Measurements from ENCODE around the gene CGNL1.

The CGNL1 gene

DNA sequence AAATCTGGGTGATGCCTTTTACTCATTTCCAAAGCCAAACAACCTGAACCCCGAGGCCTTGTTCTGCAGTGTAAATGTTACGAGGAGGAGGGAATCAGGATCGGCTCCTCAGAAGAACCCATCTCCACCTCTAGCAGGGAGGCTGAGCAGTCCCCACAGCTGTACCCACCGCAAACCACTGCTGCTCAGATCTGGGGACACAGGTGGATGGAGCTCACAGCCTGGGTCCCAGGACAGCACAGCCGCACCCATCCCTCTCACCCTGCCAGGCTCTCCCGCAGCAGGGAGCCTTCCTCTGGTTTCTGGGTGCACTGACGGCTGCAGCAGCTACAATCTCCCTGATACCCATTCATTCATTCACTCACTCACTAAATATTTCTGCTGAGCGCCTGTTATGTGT is 44.0 kb upstream of the CGNL1 start:
- no peak for DNase-seq (ENCODE audit: low read depth)
- TF ChIP-seq, protein P1, sequence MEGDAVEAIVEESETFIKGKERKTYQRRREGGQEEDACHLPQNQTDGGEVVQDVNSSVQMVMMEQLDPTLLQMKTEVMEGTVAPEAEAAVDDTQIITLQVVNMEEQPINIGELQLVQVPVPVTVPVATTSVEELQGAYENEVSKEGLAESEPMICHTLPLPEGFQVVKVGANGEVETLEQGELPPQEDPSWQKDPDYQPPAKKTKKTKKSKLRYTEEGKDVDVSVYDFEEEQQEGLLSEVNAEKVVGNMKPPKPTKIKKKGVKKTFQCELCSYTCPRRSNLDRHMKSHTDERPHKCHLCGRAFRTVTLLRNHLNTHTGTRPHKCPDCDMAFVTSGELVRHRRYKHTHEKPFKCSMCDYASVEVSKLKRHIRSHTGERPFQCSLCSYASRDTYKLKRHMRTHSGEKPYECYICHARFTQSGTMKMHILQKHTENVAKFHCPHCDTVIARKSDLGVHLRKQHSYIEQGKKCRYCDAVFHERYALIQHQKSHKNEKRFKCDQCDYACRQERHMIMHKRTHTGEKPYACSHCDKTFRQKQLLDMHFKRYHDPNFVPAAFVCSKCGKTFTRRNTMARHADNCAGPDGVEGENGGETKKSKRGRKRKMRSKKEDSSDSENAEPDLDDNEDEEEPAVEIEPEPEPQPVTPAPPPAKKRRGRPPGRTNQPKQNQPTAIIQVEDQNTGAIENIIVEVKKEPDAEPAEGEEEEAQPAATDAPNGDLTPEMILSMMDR (IDR thresholded peaks at IDR 0.05; ENCODE audit: insufficient read depth, low read depth, low read length, missing control alignments), result no peak
- H3K4me3 ChIP-seq (ENCODE audit: low read length), result no peak overlapping the region

DNA sequence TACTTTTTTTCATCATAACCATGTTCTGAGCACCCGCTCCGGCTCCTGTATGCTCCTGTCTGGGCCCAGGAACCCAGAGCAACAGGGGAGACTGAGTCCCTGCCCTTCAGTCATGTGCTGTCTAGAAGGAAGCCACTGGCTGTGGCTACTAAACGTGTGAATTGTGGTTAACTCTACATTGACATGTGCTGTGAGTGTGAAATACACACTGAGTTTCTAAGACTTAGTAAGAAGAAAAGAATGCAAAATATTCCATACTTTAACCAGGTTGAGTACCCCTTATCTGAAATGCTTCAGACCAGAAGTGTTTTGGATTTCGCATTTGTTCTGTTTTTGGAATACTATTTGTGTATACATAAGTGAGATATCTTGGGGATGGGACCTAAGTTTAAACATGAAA is 42.8 kb upstream of the CGNL1 start:
- DNase-seq (ENCODE audit: low read depth), result no peak
- no peak overlapping the region for H3K4me3 ChIP-seq (ENCODE audit: low read length)
- TF ChIP-seq, protein P1 (IDR thresholded peaks at IDR 0.05; ENCODE audit: insufficient read depth, low read depth, low read length, missing control alignments), result no peak

DNA sequence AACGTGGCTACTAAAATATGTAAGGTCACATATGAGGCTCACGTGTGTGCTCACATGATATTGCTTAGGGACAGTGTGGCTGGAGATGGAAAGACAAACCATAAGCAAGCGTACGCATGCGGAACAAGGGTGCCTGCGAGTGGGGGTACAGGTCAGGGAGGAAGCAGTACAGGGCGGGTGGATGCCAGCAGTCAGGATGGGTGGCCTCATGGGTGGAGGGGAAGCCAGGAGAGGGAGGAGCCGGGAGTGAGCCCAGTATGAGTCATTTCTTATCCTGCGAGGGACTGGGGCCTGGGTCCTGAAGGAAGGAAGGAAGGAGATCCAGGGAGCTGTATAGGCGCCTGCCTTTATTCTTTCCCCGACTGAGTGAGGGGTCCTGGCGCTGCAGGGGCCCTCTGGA is 42.0 kb upstream of the CGNL1 start:
- TF ChIP-seq, protein P1 (IDR thresholded peaks at IDR 0.05; ENCODE audit: insufficient read depth, low read depth, low read length, missing control alignments), result no peak
- DNase-seq (ENCODE audit: low read depth), result peak; percentile 46

DNA sequence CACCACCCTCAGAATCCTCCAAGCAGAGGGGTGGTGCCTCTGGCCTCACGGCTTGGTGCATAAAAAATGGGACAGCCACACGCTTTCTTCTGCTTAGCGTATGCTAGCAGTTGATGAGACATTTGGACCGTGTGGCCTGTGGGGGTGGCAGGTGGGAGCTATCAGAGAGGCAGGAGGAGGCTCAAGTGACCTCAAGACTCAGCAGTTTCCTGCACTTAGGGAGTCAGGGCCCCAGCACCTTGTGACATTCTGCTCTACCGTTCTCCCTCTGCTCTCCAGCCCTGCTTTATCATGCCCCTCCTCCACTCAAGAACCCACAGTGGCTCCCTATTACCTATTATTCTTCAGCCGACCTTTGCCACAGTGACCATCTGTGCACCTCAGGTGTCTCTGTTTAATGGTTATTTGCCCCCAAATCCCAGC is 41.0 kb upstream of the CGNL1 start:
- DNase-seq (ENCODE audit: low read depth), result no peak
- H3K4me3 ChIP-seq (ENCODE audit: low read length), result no peak overlapping the region
- TF ChIP-seq, protein P1 (IDR thresholded peaks at IDR 0.05; ENCODE audit: insufficient read depth, low read depth, low read length, missing control alignments), result no peak

More for the DNA sequence above, 42.0 kb upstream of the CGNL1 start:
- no peak overlapping the region for H3K4me3 ChIP-seq (ENCODE audit: low read length)

DNA sequence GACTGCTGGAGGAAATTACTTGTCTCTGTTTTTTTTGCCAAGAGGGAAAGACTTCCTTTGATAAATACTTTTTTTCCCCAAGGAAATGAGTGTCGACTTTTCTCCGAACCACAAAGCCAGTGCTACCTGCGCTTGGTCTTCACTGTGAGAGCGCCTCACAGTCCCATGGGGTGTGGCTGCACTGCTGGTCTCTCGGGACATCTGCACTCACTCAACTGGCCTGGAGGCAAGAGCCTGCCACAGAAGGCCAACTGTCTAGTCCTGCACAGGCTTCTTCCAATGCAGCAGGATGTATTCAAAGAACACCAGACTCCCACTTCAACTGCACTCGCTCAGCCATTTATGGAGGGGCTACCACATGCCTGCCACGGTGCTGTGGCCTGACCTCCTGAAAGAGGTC is 40.6 kb upstream of the CGNL1 start:
- no peak for DNase-seq (ENCODE audit: low read depth)
- H3K4me3 ChIP-seq (ENCODE audit: low read length), result no peak overlapping the region
- TF ChIP-seq, protein P1 (IDR thresholded peaks at IDR 0.05; ENCODE audit: insufficient read depth, low read depth, low read length, missing control alignments), result no peak

DNA sequence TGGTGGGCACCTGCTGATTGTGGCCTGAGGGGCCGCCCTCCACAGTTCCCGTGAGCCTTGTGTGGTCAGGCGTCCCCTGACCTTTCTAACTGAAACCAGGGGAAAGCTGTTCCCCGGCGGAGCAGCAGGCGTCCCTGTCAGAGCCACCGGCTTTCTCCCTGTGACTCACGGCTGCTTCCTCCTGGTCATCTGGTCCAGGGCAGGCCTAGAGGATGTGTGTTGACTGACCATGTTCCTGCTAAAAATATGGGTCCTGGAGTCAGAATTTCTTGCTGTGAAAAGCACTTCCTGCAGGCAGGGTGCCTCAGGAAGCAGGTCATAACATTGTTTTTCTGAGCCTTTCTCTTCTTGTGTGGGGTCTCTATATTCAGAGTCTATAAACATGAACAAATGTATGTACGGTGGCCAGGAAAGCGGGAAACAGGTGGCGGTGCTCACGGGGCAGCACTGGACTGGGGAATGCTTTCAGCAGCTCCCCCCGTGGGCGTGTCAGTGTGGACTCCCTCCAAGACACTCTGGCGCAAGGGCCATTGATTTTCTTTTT is 38.4 kb upstream of the CGNL1 start:
- H3K4me3 ChIP-seq (ENCODE audit: low read length), result no peak overlapping the region
- no peak for DNase-seq (ENCODE audit: low read depth)
- TF ChIP-seq, protein P1 (IDR thresholded peaks at IDR 0.05; ENCODE audit: insufficient read depth, low read depth, low read length, missing control alignments), result no peak

- TF ChIP-seq, protein P1 (IDR thresholded peaks at IDR 0.05; ENCODE audit: insufficient read depth, low read depth, low read length, missing control alignments), result no peak
- no peak overlapping the region for H3K4me3 ChIP-seq (ENCODE audit: low read length)
- no peak for DNase-seq (ENCODE audit: low read depth)
Measured at GRCh38 chr15:57339321-57339720, 37.0 kb upstream of the CGNL1 start.
